HG03103 (cell line): Measurements from ENCODE around the gene AGAP2.

Source experiments
- ATAC-seq: cut with Tn5 transposase; IDR thresholded peaks from one replicate; pipeline ENCODE4 v1.9.1; 2021; ENCODE audit warnings: low read depth; ENCODE audit not compliant: unreplicated experiment

AGAP2 gene

GRCh38 chr12:57754411-57755193 lies 16.1 kb upstream of the AGAP2 start, which contains the start of gene MARCHF9:
Gene MARCHF9 (plus strand): TSS chr12:57755103. CDS start chr12:57755529, 426 bp downstream.
- ATAC-seq, result peak; percentile 37

DNA sequence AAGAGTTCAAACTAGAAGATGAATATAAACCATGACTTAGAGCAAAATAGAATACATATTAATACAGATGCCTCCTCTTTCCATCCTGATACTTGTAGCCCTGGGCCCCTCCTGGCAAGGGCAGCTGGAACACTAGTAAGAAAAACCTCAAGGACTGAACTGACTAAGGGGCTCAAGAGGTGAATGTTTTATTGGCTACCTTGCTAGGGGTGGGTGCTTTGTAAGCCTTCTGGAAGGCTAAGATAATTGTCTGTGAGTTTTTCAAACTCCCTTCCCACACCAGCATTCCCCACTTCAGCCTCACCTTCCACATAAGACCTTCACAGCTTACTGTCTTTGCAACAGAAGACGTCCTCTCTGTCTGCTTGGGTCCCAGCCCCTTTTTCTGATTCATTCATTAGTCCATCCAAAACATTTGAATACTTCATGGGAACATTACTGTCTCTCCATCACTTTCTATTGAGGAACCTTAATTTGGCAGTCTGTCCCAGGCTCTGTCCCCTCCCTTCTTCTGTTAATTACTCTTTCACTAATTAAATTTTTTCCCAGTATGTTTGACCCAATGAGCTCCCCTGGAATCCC lies 15.3 kb upstream of the AGAP2 start:
- no peak for ATAC-seq

DNA sequence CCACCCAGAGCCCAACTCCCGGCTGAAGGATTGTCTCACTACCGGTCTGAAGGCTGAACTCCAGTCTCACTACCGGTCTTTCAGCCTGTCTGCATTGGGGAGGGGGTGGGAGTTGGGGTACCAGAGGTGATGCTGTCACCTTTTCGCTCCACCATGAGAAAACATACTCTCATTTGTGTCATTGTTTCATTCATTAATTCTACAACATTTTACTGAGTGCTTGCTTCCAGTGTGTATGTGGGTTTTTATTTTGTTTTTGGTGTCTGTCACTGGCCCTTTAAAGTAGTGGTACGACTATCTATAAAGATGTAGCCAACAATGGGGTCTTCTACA lies 14.1 kb upstream of the AGAP2 start:
- ATAC-seq, result no peak

DNA sequence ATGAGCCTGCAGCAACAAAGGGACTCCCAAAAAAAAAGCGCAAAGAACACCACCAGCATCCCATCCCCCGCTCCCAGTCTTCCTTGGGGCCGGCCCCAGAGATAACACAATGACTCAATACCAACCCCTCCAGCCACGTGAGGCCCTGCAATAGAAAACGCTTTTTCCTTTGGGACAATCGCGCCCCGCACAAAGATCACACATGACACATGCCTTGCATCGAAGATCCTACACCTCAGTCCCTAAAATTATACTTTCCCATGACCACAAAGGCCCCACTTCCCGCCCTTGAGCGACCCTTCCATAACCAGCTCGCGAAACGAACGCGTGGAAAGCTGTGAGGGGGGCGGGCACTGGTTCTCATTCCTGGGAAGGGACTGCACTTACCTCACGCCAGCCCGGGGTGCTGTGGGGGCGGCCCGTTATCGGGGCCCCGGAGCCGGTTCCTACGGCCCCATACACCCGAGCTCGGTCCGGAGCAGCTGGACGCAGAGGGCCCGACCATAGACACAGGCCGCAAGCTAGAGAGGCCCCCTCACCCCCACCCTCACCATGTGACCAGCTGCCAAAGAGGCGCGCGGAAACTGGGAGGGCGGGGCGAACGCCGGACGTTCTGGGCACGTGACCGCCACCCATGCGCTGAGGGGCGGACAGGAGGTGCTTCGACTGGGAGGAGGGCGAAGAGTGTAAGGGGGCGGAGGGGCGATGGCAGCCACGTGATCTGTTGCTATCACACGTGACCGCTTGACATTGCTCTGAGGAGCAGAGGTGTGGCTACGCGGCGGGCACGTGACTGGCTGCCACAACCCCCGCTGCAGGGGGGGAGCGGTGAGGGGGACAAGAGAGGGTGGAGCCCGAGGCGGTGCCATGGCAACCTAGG lies 13.5 kb upstream of the AGAP2 start, which contains the start of gene CDK4:
Gene CDK4, minus strand, starts transcription at position 523 of the 880 bp plus-strand sequence. CDS start 593 bp downstream, outside the sequence.
- ATAC-seq, result peak; percentile 53

- no peak for ATAC-seq
These were observed 12.9 kb upstream of the AGAP2 start for GRCh38 chr12:57751432-57751787.

DNA sequence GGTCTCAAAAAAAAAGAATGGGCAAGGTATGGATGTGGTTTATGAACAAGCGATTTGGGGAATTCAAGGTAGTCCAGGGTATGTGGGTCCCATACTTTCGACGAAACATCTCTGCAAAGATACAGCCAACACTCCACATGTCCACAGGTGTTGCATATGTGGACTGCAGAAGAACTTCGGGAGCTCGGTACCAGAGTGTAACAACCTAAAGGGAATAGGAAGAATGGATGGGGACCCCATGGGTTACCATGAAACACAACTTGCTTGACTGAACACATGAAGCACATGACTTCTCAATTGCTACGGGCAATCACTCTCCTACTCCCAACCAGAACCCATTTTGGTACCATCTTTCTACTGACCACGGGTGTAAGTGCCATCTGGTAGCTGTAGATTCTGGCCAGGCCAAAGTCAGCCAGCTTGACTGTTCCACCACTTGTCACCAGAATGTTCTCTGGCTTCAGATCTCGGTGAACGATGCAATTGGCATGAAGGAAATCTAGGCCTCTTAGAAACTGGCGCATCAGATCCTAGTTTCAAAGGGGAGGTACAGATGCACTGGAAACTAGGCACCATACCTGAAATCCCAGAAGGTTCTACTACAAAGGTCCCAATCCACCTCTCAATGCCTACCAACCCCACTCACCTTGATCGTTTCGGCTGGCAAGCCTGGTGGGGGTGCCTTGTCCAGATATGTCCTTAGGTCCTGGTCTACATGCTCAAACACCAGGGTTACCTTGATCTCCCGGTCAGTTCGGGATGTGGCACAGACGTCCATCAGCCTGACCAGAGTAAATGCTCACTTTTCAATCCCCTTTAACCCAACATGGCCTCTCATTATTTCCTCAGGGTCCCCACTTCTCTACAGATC lies 12.3 kb upstream of the AGAP2 start:
- ATAC-seq, result no peak

- ATAC-seq, result no peak
These were observed 10.5 kb upstream of the AGAP2 start for GRCh38 chr12:57749061-57749460.

GRCh38 chr12:57746025-57746424 lies 7.5 kb upstream of the AGAP2 start:
- no peak for ATAC-seq

- ATAC-seq, result no peak
These were observed 6.9 kb upstream of the AGAP2 start for GRCh38 chr12:57745485-57745881.

DNA sequence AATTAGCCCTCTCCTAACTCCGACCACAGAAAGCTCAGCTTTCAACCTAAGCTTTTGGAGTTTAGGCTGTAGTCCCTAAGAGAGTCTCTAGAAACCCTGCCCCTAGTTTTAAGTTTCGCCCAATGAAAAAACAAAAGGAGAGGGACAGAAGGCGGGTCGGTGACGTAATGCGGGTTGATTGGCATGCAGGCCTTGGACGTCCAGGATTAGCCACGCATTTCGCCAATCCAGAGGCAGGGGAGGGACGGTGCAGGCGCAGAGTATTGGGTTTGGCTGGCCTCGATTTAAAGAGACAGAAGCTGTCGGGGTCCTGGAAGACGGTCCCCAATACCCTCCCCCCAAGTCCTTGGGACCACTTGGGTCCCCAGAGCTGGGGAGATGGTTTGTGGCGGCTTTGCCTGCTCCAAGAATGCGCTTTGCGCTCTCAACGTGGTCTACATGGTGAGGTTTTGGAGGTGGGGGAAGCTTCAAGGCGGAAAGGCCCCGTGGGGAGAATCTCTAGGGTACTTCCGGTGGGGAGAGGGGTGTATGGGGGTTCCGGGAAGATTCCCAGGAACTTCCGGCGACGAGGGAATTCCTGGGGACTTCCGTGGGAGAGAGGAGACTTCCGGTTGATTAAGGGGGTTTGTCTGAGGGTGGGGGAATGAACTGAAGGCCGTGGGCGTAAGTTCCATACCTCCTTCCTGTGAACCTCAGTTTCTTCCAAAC lies 6.4 kb upstream of the AGAP2 start, which contains the start of gene TSPAN31:
Gene TSPAN31, plus strand, starts transcription at position 263 of the 708 bp plus-strand sequence. Its CDS starts 116 bp downstream, at position 379.
- peak; percentile 60 for ATAC-seq

- ATAC-seq, result peak; percentile 27
These were observed 5.7 kb upstream of the AGAP2 start for GRCh38 chr12:57744194-57744776.

DNA sequence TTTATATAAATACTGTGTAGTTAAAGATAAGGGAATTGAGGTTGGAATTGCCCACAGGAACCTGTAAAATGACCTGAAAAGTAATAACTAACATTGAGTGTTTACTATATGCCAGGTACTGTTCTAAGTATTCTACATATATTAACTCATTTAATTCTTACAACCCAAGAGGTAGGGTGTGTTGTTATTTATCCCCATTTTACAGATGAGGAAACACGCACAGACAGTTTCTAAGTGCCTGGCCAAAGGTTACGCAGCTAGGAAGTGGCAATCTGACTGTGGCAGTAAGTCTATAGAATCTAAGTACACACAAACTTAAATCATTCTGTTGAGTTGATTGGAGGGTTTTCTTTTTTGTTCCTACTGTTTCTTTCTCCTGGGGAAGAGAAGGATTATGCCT lies 5.2 kb upstream of the AGAP2 start:
- ATAC-seq, result no peak

- ATAC-seq, result peak; percentile 53
These were observed 3.5 kb upstream of the AGAP2 start for GRCh38 chr12:57741844-57742738.

DNA sequence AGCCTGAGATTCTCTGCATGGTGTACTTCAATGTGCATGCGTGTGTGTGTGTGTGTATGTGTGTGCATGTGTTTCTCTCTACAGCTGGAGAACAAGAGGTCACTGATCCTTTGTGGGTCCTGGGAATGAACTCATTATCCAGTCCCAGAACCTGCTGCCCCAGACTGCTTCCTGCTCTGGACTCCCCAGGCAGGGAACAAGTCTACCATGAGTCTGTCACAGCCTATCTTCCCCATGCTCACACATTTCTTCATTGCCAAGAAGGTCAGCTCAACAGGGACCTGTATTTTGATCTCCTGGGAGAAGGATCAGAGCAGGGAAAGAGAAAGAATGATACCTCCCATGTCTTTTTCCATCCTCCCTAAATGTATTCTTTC lies 2.9 kb upstream of the AGAP2 start:
- ATAC-seq, result no peak

- ATAC-seq, result peak; percentile 47
These were observed 2.3 kb upstream of the AGAP2 start for GRCh38 chr12:57740656-57741412.

DNA sequence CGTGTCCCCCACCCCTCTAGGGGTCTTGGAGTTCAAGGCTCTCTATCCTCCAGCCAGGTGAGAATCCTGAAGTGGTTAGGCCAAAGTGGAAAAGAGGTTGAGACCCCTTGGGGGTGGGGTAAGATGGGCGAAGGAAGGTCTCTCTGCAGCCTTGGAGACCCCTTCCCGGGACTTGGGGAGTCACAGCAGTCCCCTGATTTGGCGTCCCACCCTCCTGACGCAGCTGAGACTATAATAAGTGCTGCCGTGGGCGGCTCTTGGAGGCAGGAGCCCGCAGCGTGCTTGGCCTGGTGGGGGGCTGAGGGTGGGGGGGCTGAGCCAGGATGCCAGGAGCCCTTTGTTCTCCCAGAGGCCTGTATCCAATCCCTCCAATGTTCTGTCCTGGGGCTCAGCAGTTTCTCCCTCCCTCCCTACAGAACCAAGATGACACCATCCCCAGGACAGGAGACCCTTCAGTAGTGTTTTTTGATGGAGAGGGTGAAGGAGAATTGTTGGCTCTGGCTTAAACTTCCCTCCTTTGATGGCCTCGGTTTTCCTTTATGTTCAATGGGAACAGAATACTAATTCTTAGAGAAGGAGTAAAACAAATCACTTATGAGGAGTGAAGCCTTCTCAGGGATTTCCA lies 1.5 kb upstream of the AGAP2 start:
- ATAC-seq, result no peak

- ATAC-seq, result no peak
These were observed 845 bp upstream of the AGAP2 start for GRCh38 chr12:57739387-57739786.
